OCI-LY1 (cell line): Measurements from ENCODE around the gene ZNF668.

Source experiments
- CTCF ChIP-seq: fragments of 200-600 bp; sonication (generic), shearing (Covaris generic); IDR thresholded peaks from 2 replicates; pipeline ENCODE4 v1.5.1; 2017; ENCODE audit warnings: mild to moderate bottlenecking, antibody characterized with exemption, low read length, moderate library complexity, mixed read lengths
- EZH2 ChIP-seq: fragments of 200-600 bp; sonication (generic), shearing (Covaris generic); IDR thresholded peaks from 2 replicates; pipeline ENCODE4 v1.8.0; 2017; ENCODE audit warnings: borderline replicate concordance, mixed run types, mild to moderate bottlenecking, antibody characterized with exemption, low read length, moderate library complexity, mixed read lengths

- no peak for TF ChIP-seq CTCF
- TF ChIP-seq EZH2: no peak
Measured at GRCh38 chr16:31077024-31077423, 3.0 kb upstream of the ZNF668 start.
